HepG2 (cell line): Measurements from ENCODE around the gene ZXDC. TPM values are rescaled to one million over a fixed set of nuclear protein-coding genes. Genes with fewer than 3 reads are reported as not detected.
A peak's percentile ranks its signal among the peaks of the same experiment; 100 is the strongest.

Source experiments
- ETV6 ChIP-seq: sonication (generic); formaldehyde crosslinking; conservative IDR thresholded peaks from 2 replicates; pipeline ENCODE4 v1.4.0; 2020; ENCODE audit warnings: missing genetic modification reagents
- MED1 ChIP-seq: sonication (generic); formaldehyde crosslinking; IDR thresholded peaks from 2 replicates; pipeline ENCODE4 v1.4.0; 2020; ENCODE audit warnings: missing genetic modification reagents
- ONECUT2 ChIP-seq: sonication (generic); formaldehyde crosslinking; IDR thresholded peaks from 2 replicates; pipeline ENCODE4 v1.4.0; 2020; ENCODE audit warnings: missing genetic modification reagents
- RORA ChIP-seq: sonication (generic); formaldehyde crosslinking; IDR thresholded peaks from 2 replicates; pipeline ENCODE4 v1.5.0; 2020; ENCODE audit warnings: mild to moderate bottlenecking, missing genetic modification reagents, moderate library complexity
- SMYD3 ChIP-seq: sonication (generic); formaldehyde crosslinking; IDR thresholded peaks from 2 replicates; pipeline ENCODE4 v1.8.1; 2023; ENCODE audit warnings: mild to moderate bottlenecking, missing genetic modification reagents
- U2AF2 ChIP-seq: fragments of 200-400 bp; formaldehyde crosslinking; IDR thresholded peaks from 2 replicates; pipeline ENCODE4 v1.6.1; 2017; ENCODE audit warnings: low read depth, mild to moderate bottlenecking, low read length
- ZBTB8A ChIP-seq: sonication (generic); formaldehyde crosslinking; IDR thresholded peaks from 2 replicates; pipeline ENCODE4 v1.4.0; 2020; ENCODE audit warnings: mild to moderate bottlenecking, low read depth, missing genetic modification reagents, borderline replicate concordance
- ZFP90 ChIP-seq: sonication (generic); formaldehyde crosslinking; IDR thresholded peaks from 2 replicates; pipeline ENCODE4 v1.8.0; 2022; ENCODE audit warnings: missing genetic modification reagents, mild to moderate bottlenecking, inconsistent platforms, borderline replicate concordance
- ZIK1 ChIP-seq: sonication (generic); formaldehyde crosslinking; IDR thresholded peaks from 2 replicates; pipeline ENCODE4 v1.5.0; 2020; ENCODE audit warnings: mild to moderate bottlenecking, low read depth, missing genetic modification reagents, borderline replicate concordance
- ZMAT5 ChIP-seq: sonication (generic); formaldehyde crosslinking; IDR thresholded peaks from 2 replicates; pipeline ENCODE4 v1.5.0; 2020; ENCODE audit warnings: mild to moderate bottlenecking, low read depth, missing genetic modification reagents, borderline replicate concordance
- ZNF33A ChIP-seq: sonication (generic); formaldehyde crosslinking; IDR thresholded peaks from 2 replicates; pipeline ENCODE4 v1.5.1; 2020; ENCODE audit warnings: missing genetic modification reagents, mild to moderate bottlenecking, moderate library complexity, borderline replicate concordance
- ZNF572 ChIP-seq: sonication (generic); formaldehyde crosslinking; IDR thresholded peaks from 2 replicates; pipeline ENCODE4 v1.5.1; 2020; ENCODE audit warnings: mild to moderate bottlenecking, missing genetic modification reagents
- ZNF768 ChIP-seq: sonication (generic); formaldehyde crosslinking; IDR thresholded peaks from 2 replicates; pipeline ENCODE4 v1.4.0; 2020; ENCODE audit warnings: missing genetic modification reagents
- ZNF788 ChIP-seq: sonication (generic); formaldehyde crosslinking; IDR thresholded peaks from 2 replicates; pipeline ENCODE4 v1.5.0; 2020; ENCODE audit warnings: mild to moderate bottlenecking, missing genetic modification reagents, borderline replicate concordance
- polyA plus RNA-seq, 8 experiments: library from polyadenylated mRNA; depleted of rRNA in 3 of 8; stranded (reverse) in 7 of 8; unstranded in 1 of 8; fragments of >200 nt; fragmentation: Illumina TruSeq in 4 of 8; extraction: Trizol in 4 of 8; gene quantifications; 2 replicates each; pipeline versions ENCODE4 v1.2.1 to v1.2.3, GENCODE V29; 2011 to 2016; ENCODE audit warnings: low read depth in 4 of 8, missing spikeins in 1 of 8, mixed read lengths in 1 of 8; ENCODE audit not compliant: insufficient read depth in 1 of 8
- total RNA-seq, 5 experiments: library from RNA; depleted of rRNA; stranded (reverse); fragments of >200 nt; fragmentation: Illumina TruSeq; extraction: Trizol; gene quantifications; 2 replicates each; pipeline ENCODE4 v1.2.3, GENCODE V29; 2016; ENCODE audit warnings: low read depth in 1 of 5
- TF ChIP-seq, protein P1 (sequence below): sonication (generic); formaldehyde crosslinking; IDR thresholded peaks from 2 replicates; pipeline ENCODE4 v1.4.0; 2020; ENCODE audit warnings: missing genetic modification reagents, borderline replicate concordance
- TF ChIP-seq, protein P2 (sequence below): sonication (generic); formaldehyde crosslinking; IDR thresholded peaks from 2 replicates; pipeline ENCODE4 v1.5.1; 2020; ENCODE audit warnings: missing genetic modification reagents, mild to moderate bottlenecking, borderline replicate concordance
- TF ChIP-seq, protein P3 (sequence below): sonication (generic); formaldehyde crosslinking; IDR thresholded peaks from 2 replicates; pipeline ENCODE4 v1.4.0; 2020; ENCODE audit warnings: missing genetic modification reagents, borderline replicate concordance

ZXDC gene
- total and polyA plus RNA-seq, 2 of the 13 experiments (the other 11 are each of a cell fraction or from before 2014, with no cell fraction given): 17.6 to 21.2 TPM

DNA sequence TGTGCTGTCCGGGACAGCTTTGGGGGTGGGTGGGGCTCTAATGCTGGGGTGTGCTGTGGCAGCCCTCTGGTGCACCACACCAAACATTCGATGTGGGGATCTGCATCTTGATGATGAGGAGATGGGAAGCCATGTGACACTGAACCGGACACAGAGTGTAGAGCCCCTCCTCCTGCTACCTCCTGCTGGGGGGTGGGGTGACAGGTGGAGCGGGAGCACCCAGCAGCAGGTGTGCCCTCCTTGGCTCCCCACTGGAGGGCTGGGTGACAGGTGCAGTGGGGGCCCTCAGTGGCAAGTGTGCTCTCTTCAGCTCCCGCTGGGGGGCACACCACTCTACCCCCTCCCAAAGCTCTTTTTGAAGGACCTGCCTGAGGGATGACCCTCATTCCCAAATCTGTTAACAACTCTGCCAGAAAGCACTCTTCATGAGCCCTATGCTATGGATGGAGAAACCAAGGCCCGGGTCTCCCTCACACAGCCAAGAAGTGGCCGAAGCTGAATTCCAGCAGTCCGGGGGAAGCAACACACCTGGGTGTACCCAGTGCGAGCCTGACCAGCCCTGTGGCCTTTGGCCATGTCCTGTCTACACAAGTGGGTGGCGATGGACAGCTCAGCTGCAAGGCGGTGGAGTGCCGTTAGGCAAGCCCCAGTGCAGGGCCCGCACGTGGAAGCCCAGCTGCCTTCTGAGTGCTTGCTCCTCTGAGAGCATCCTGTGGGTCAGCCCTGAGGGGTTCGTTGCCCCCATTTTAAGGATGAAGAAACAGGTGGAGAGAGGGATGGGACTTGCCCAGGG is 42.5 kb upstream of the ZXDC start (continued):
- TF ChIP-seq ZIK1 (CRISPR knock-in tag) (peak; percentile 17; the same call in 1 of the 2 replicates), ZFP90 (no peak), RORA (CRISPR knock-in tag) (no peak), ZNF788 (CRISPR knock-in tag) (peak; percentile 72; the same call in 1 of the 2 replicates), U2AF2 (no peak), ZNF768 (CRISPR knock-in tag) (peak; percentile 27; the same call in 1 of the 2 replicates), ZNF572 (CRISPR knock-in tag) (0 out of 2 replicates have a peak, but pooled peaks have one; percentile 61), ONECUT2 (CRISPR knock-in tag) (no peak), ETV6 (CRISPR knock-in tag) (no peak), ZNF33A (no peak), ZBTB8A (no peak), SMYD3 (CRISPR knock-in tag) (no peak), MED1 (0 out of 2 replicates have a peak, but pooled peaks have one; percentile 39), ZMAT5 (CRISPR knock-in tag) (no peak)
- TF ChIP-seq, protein P1, sequence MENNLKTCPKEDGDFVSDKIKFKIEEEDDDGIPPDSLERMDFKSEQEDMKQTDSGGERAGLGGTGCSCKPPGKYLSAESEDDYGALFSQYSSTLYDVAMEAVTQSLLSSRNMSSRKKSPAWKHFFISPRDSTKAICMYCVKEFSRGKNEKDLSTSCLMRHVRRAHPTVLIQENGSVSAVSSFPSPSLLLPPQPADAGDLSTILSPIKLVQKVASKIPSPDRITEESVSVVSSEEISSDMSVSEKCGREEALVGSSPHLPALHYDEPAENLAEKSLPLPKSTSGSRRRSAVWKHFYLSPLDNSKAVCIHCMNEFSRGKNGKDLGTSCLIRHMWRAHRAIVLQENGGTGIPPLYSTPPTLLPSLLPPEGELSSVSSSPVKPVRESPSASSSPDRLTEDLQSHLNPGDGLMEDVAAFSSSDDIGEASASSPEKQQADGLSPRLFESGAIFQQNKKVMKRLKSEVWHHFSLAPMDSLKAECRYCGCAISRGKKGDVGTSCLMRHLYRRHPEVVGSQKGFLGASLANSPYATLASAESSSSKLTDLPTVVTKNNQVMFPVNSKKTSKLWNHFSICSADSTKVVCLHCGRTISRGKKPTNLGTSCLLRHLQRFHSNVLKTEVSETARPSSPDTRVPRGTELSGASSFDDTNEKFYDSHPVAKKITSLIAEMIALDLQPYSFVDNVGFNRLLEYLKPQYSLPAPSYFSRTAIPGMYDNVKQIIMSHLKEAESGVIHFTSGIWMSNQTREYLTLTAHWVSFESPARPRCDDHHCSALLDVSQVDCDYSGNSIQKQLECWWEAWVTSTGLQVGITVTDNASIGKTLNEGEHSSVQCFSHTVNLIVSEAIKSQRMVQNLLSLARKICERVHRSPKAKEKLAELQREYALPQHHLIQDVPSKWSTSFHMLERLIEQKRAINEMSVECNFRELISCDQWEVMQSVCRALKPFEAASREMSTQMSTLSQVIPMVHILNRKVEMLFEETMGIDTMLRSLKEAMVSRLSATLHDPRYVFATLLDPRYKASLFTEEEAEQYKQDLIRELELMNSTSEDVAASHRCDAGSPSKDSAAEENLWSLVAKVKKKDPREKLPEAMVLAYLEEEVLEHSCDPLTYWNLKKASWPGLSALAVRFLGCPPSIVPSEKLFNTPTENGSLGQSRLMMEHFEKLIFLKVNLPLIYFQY (CRISPR knock-in tag): no peak
- TF ChIP-seq, protein P2, sequence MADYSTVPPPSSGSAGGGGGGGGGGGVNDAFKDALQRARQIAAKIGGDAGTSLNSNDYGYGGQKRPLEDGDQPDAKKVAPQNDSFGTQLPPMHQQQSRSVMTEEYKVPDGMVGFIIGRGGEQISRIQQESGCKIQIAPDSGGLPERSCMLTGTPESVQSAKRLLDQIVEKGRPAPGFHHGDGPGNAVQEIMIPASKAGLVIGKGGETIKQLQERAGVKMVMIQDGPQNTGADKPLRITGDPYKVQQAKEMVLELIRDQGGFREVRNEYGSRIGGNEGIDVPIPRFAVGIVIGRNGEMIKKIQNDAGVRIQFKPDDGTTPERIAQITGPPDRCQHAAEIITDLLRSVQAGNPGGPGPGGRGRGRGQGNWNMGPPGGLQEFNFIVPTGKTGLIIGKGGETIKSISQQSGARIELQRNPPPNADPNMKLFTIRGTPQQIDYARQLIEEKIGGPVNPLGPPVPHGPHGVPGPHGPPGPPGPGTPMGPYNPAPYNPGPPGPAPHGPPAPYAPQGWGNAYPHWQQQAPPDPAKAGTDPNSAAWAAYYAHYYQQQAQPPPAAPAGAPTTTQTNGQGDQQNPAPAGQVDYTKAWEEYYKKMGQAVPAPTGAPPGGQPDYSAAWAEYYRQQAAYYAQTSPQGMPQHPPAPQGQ (CRISPR knock-in tag): no peak
- TF ChIP-seq, protein P3, sequence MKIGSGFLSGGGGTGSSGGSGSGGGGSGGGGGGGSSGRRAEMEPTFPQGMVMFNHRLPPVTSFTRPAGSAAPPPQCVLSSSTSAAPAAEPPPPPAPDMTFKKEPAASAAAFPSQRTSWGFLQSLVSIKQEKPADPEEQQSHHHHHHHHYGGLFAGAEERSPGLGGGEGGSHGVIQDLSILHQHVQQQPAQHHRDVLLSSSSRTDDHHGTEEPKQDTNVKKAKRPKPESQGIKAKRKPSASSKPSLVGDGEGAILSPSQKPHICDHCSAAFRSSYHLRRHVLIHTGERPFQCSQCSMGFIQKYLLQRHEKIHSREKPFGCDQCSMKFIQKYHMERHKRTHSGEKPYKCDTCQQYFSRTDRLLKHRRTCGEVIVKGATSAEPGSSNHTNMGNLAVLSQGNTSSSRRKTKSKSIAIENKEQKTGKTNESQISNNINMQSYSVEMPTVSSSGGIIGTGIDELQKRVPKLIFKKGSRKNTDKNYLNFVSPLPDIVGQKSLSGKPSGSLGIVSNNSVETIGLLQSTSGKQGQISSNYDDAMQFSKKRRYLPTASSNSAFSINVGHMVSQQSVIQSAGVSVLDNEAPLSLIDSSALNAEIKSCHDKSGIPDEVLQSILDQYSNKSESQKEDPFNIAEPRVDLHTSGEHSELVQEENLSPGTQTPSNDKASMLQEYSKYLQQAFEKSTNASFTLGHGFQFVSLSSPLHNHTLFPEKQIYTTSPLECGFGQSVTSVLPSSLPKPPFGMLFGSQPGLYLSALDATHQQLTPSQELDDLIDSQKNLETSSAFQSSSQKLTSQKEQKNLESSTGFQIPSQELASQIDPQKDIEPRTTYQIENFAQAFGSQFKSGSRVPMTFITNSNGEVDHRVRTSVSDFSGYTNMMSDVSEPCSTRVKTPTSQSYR (CRISPR knock-in tag): peak; percentile 18; the same call in 1 of the 2 replicates
